SKM-1 (cell line): ENCODE data around the gene ALB.
A peak's percentile ranks its signal among the peaks of the same experiment; 100 is the strongest.
"Not testable (repeated sequence)": the region's sequence is repeated elsewhere in the genome, so short reads cannot be mapped to it uniquely, and the experiment has no call there.

Source experiments
- DNase-seq: peaks from one replicate; lab custom pipeline; 2025; ENCODE audit not compliant: unreplicated experiment; lab: John Stamatoyannopoulos, UW

ALB gene

DNA sequence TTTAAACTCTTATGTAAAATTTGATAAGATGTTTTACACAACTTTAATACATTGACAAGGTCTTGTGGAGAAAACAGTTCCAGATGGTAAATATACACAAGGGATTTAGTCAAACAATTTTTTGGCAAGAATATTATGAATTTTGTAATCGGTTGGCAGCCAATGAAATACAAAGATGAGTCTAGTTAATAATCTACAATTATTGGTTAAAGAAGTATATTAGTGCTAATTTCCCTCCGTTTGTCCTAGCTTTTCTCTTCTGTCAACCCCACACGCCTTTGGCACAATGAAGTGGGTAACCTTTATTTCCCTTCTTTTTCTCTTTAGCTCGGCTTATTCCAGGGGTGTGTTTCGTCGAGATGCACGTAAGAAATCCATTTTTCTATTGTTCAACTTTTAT is at the start of gene ALB:
ALB (plus strand) TSS at position 246 of the 400 bp plus-strand sequence; CDS start at position 287, 41 bp downstream.
- no peak for DNase-seq

DNA sequence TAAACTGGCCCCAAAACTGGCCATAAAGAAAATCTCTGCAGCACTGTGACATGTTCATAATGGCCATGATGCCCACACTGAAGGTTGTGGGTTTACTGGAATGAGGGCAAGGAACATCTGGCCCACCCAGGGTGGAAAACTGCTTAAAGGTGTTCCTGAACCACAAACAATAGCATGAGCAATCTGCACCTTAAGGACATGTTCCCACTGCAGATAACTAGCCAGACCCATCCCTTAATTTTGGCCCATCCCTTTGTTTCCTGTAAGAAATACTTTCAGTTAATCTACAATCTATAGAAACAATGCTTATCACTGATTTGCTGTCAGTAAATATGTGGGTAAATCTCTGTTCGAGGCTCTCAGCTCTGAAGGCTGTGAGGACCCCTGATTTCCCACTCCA is 46.9 kb upstream of the ALB start:
- DNase-seq = not testable (repeated sequence)

DNA sequence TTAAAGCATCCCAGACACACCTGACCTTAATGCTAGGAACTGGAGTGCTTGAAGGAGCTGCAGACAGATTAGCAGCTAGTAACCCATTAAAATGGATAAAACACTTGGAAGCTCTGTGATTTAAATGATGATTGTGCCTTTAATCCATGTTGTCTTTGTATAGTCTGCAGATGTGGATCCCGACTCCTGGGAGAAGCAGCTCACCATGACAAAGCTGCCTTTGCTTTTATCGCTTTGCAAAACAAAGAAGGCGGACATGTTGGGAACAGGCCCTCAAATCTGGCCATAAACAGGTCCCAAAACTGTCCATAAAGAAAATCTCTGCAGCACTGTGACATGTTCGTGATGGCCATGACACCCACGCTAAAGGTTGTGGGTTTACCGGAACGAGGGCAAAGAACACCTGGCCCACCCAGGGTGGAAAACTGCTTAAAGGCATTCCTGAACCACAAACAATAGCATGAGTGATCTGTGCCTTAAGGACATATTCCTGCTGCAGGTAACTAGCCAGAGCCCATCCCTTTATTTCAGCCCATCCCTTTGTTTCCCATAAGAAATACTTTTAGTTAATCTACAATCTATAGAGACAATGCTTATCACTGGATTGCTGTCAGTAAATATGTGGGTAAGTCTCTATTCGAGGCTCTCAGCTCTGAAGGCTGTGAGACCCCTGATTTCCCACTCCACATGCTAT is 34.4 kb upstream of the ALB start:
- not testable (repeated sequence) for DNase-seq

DNA sequence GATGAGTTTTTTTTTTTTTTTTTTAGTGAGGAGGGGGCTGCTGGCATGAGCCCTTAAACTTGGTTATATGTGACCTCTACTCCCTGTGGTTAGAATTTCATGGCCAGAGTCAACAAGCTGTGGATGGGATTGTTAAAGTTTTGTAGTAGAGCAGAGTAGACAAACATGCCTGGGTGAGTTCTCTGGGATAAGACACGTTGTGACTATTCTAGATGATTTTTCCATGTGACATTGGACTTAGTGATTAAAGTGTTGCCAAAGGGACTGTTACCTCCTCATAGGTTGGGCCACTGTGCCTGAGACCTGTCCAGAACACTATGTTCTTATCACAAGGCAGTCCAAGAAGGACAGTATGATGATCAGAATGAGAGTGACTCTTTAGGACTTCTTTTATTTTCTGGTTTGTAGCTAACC is 28.8 kb upstream of the ALB start:
- no peak for DNase-seq

DNA sequence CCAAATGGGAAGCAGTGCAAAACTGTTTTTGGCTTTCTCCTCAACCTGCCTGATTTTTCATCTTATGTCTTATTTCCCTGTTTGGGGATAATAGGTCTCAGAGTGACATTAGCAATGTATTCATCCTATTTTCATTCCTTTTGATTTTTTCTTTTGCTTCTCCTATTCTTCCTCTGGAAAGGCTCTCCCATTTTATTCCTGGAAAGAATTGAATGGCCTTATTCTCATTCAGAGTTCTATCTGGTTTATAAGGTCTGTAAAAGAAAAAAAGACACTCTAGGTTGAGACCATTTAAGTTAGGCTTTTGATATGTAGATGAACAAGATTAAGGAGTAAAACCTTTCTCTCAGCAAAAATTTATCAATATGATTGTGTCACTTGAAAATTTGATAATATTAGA is 27.8 kb upstream of the ALB start:
- DNase-seq = no peak

DNA sequence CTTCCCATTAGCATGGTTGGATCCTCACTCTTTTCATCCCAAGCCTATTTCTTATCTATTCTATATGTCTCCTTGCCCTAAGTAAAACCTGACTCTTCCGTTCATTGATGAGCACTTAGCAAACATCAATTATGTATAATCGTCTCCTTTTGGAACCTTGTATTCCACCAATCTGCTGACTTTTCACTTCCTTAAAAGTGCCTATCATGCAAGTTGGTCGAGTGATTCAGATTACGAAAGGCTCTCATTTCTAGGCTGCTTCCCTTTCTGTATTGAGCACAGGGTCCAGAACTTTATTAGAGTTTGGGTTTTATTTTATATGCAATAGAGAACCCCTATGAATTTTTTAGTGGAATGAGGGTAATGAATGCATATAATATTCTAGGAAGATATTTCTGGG is 27.1 kb upstream of the ALB start:
- peak; percentile 11 for DNase-seq

DNA sequence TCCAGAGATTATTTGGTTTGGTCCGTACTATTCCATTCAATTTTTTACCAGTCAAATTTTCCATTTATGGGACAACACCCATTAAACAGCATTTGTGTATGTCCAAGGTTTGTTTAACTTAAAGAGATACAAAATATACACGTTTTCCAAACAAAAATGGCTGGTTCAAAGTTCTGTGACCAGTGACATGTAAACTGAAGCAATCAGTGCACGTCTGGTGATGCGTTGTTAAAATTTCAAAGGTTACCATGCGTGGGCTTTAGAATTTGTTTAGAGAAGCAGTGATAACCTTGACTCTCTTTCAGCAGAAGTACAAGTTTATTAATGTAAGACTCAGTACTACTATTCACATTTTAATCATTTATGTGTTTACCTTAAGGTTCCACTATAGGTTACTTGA is 25.2 kb upstream of the ALB start:
- DNase-seq = no peak

DNA sequence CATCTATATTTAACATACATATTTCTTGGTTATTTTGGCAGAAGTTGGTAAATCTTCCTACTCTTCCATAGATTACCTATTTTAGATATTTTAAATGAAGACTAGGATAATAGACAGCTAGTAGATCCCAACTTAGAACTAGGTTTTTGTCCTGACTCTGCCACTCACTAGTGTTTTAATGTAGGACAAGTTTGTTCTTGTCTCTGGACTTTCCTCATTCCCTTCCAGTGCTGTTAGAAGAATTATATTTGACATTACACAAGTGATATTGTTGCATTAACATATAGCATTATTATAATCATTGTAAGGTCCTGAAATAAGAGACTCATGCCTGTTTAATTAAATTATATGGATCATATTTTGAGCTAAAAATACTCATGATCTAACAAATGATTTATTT is 24.1 kb upstream of the ALB start:
- DNase-seq = no peak

DNA sequence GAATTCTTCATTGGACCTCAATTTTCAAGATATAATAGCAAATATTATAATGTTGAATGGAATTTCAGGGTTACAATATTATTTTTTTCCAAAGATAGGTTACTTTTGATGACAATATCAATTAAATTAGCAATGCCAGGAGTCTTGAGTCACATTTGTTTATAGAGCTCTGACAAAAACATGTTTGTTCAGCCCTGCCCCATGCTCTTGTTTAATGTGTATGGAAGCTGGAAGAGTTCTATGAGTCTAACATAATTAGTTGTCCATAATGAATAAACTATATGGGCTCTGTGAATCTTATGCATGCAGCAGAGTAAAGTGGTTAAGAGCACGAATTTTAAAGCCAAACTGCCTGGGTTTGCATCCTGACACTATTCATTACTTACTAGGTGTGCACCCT is 22.9 kb upstream of the ALB start:
- no peak for DNase-seq

DNA sequence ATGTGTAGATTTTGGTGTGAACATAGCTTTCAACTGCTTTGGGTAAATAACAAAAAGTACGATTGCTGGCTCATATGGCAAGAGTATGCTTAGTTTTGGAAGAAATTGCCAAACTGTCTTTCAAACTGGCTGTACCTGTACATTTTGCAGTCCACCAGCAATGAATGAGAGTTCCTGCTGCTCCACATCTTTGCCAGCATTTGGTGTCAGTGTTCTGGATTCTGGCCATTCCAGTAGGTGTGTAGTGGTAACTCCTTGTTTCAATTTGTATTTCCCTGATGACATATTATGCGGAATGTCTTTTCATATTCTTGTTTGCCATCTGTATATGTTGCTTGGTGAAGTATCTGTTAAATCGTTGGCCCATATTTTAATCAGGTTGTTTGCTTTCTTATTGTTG is 20.6 kb upstream of the ALB start:
- no peak for DNase-seq

DNA sequence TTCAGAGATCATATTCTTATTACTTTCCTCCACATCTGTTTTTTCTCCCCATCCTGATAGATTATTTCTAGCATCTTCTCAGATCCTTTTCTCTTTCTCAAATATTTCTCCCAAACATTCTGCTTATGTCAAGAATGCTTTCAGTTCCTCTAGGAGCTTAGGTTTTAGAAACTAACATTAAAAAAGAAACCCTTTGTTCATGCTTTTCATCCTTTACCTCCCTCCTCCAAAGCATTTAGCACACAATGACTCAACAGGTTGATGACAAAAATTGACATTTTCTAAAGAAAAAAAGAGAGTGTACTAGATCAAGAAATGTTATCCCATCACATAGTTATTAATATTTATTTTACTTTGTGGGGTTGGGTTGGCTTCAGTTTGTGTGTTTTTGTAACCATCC is 16.5 kb upstream of the ALB start:
- no peak for DNase-seq

DNA sequence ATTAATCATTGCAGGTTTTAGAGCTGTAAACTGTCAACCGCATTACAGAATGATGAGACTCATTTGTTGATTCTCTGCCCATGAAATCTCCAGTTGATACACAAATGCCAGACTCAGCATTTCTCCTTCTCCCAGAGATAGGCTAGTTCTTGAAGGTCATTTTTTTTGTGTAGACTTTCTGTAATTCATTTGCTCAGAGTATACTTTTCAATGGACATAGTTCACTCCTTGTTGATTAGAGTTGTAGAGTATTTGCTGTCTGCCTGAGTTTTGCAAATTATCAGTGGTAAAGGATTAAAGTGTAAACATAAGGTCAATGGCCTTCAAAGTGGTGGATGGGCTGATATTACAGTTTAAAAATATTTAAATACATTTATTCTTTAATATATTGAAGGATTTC is 15.2 kb upstream of the ALB start:
- no peak for DNase-seq

DNA sequence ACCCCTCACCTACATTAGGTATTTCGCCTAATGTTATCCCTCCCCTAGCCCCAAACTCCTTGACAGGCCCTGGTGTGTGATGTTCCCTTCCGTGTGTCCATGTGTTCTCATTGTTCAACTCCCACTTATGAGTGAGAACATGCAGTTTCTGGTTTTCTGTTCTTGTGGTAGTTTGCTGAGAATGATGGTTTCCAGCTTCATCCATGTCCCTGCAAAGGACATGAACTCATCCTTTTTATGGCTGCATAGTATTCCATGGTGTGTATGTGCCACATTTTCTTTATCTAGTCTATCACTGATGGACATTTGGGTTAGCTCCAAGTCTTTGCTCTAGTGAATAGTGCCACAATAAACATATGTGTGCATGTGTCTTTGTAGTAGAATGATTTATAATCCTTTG is 14.4 kb upstream of the ALB start:
- not testable (repeated sequence) for DNase-seq

DNA sequence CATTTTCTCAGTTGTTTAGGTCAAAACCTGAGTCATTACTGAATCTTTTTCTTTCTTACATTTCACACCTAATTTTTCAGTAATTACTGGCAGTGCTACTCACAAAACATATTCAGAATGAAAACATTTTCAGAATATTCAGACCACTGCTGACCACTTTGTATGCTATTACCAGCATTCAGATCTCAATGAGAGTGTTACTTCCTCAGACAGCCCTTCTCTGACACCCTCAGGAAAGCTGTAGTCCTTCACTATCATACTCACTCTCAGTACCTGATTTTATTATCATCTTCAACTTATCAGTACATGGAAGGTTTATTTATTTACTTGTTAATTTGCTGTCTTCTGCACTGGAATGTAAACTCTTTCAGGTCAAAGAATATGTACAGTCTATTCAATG is 12.3 kb upstream of the ALB start:
- DNase-seq = no peak

DNA sequence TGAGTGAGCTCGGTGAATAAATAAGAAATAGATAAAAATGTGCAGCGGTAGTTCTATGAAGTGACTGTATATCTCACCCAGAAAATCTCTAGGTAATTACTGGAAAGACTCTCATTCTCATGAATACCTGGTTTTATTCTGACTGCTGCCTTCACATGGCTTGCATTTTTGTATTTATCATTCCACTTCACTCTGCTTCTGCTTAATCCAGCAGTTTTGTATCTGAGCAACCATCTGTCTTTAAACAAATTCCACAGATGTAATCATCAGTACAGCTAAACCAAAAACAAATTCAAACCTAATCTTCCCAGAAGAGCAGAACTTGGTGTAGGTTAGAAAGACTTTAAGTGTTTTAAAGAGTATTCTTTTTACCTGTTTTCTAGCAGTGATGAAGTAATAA is 11.2 kb upstream of the ALB start:
- no peak for DNase-seq

DNA sequence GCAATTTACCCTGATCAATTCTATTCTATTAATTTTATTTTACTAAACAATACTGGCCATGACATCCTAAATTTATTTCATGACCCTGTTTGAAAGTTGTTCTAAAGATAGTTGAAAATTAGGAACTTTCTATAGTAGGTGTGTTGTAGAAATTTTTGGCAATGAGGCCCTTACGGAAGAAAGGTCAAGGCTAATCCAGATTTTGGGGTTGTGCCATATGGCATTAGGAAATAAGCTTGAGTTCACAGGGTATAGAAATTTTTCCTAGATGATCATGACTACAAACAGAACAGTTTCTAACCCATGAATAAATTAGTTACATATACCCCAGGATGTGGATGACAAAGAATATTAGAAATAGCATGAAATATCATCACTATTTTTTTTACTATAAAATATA is 7.8 kb upstream of the ALB start:
- DNase-seq = no peak

DNA sequence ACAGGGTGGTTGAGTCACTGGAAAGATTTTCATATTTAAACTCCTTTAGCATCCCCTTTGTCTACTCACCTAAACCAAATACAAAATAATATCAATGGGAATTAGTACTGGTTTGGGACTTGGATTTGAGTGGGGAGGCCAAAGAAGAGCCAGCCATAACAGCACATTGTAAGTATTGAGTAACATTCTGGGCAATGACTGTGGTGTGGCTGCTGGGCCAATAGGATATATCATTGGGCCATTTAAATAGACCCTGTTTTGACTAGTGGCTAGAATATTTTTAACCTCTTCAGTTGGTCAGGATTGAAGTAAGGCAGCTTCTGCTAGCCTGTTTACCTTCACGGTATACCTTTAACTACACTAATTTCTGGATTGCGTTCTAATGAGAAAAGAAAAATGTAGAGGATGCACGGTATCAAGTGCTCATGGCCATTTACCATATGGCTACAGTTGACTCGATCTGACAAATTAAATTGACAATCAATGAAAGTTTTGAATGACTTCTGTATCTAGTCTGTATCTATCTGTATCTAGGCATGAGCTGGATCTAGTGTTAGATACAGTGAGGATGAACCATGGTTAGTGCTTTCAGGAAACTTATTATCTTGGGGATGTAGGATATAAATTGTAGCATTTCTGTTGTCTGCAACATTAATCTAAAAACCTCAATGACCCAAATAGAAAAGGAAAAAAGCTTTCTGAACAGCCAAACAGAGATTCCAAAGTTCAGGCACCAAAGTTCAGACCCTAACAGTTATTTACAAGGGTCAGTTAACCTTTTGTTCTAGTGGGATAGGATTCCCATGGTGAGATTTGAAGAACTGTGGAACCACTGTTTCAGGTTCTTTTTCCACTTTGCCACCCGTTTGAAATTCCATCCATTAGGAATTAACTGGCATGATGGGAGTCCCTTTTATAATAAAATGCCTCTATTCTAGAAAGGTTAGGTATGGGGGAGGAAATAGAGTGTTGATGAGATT is 6.8 kb upstream of the ALB start:
- no peak for DNase-seq

DNA sequence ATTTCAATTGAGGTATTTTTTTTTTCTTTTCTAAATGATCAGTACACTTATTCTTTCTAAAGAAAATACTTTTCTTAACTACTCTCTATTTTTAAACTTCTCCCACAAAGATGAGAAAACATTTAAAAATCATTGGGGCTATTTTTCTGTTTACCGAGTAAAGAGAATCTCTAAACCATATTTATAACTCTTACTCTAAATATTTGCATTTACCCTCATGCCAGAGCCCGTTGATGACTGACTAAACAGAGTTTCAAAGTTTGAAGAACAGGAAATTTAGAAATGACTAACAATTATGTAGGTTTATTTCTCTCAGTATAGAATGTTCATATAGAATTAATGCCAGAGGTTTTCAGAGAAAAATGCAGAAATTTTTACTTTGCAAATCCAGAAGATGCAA is 2.7 kb upstream of the ALB start:
- DNase-seq = no peak

DNA sequence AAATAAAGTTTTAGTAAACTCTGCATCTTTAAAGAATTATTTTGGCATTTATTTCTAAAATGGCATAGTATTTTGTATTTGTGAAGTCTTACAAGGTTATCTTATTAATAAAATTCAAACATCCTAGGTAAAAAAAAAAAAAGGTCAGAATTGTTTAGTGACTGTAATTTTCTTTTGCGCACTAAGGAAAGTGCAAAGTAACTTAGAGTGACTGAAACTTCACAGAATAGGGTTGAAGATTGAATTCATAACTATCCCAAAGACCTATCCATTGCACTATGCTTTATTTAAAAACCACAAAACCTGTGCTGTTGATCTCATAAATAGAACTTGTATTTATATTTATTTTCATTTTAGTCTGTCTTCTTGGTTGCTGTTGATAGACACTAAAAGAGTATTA is 370 bp downstream of the ALB start:
- no peak for DNase-seq

DNA sequence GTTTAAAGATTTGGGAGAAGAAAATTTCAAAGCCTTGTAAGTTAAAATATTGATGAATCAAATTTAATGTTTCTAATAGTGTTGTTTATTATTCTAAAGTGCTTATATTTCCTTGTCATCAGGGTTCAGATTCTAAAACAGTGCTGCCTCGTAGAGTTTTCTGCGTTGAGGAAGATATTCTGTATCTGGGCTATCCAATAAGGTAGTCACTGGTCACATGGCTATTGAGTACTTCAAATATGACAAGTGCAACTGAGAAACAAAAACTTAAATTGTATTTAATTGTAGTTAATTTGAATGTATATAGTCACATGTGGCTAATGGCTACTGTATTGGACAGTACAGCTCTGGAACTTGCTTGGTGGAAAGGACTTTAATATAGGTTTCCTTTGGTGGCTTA is 1.1 kb downstream of the ALB start:
- no peak for DNase-seq

DNA sequence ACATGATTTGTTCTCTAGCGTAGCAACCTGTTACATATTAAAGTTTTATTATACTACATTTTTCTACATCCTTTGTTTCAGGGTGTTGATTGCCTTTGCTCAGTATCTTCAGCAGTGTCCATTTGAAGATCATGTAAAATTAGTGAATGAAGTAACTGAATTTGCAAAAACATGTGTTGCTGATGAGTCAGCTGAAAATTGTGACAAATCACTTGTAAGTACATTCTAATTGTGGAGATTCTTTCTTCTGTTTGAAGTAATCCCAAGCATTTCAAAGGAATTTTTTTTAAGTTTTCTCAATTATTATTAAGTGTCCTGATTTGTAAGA is 2.4 kb downstream of the ALB start:
- DNase-seq = no peak

DNA sequence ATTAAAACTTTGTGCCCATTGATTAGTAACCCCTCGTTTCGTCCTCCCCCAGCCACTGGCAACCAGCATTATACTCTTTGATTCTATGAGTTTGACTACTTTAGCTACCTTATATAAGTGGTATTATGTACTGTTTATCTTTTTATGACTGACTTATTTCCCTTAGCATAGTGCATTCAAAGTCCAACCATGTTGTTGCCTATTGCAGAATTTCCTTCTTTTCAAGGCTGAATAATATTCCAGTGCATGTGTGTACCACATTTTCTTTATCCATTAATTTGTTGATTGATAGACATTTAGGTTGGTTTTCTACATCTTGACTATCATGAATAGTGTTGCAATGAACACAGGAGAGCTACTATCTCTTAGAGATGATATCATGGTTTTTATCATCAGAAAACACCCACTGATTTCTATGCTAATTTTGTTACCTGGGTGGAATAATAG is 3.2 kb downstream of the ALB start:
- no peak for DNase-seq
